Measurements from ENCODE around the gene BCL2.

Gene BCL2

DNA sequence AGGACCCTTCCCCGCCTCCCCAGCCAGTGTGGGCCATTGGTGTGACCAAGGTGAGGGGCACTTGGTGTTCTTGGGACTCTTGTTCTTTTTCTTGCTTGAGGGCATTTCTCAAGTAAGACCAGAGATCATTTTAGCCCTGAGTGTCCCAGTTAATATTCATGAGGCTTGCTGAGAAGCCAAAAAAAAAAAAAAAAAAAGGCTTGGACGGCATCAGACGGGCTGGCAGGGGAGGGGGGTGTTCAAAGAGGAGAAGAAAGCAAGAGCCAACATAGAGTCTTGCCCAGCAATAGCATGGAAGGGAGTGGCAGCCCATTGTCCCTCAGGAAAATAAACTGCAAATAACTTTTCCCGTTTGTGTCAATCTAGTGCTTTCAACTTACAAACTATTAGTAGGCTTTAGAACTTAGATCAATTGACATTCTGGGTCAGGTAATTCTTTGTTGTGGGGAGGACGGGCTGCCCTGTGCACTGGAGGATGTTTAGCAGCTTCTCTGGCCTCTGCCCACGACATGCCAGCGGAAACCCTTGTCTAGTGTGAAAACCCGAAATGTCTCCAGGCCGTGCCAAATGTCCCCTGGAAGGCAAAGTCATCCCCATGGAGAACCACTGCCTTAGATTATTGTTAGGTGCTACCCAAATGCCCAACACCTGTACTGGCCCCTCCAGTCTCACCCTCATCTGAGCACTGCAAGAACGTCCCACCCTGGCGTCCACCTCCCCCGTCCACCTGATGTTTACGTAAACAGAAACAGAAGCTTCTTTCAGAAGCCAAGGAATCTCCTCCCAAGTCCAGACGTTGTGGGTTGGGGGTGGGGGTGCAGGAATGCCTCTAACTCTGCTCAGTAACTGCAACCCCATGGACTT lies 163.4 kb downstream of the BCL2 start:
- no peak for DNase-seq (ENCODE audit: low read depth)

DNA sequence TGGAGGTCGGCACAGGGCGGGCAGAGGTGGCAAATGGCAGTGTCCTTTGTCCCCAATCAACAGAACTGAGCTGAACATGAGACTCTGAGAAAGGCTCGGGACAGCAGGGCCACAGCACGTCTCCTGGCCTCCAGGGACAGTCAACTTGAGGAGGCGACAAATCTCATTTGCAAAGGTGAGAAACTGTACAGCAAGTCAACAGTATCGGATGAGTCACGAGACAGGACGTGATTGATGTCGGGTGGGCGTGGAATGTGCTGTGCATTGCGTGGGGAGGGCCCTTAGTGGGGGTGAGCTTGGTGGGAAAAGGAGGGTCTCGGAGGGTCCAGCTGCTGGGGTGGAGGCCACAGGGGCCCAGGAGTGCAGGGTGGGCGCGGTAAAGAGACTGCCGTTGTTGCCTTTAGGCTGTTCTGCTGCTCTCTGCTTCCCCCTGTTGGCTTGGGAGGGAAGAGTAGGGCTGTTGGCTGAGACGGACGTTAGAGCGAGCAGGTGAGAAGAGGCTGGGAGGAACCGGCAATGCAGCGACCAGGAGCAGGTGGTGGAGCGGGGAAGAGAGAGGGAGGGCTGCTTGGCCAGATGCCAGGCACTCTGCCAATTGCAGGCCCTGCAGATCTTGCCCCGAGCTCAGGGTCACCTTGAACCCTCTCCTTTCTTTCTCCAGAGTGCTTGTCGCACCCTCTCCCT lies 164.3 kb downstream of the BCL2 start:
- no peak for DNase-seq (ENCODE audit: low read depth)

DNA sequence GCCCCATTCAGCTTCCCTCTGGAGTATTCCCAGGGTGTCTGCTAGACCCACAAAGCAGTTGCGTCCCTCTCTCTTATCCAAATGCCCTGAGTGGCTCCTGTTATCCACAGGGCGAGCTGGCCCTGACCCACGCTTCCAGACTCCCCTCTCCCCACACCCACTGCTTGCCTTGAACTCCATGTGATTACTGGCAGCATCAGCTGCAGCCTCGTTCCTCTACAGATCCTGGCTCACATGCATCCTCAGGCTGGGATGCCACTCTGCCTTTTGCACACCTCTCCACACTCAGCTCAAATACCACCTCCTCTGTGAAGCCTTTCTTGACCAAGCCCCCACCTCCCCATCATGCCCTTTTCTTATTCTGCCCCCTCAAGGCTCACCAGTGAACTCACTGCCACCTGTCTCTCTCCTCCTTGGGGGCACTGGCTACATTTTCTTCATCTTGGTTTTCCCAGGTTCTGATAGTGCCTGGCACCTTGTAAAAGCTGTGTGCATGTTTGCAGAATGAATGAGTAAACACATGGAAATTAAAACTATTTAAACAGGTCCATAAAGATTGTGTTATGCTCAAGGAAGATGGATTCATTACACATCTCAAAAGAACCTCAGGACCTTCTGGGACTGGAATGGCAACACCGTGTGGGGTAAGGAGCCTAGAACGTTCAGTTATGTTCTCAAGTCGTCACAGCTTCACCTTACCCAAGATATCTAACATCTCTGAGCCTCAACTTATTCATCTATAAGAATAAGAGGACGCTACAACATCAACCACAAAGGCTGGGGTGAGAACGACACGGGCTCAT lies 165.0 kb downstream of the BCL2 start:
- DNase-seq (ENCODE audit: low read depth): no peak

DNA sequence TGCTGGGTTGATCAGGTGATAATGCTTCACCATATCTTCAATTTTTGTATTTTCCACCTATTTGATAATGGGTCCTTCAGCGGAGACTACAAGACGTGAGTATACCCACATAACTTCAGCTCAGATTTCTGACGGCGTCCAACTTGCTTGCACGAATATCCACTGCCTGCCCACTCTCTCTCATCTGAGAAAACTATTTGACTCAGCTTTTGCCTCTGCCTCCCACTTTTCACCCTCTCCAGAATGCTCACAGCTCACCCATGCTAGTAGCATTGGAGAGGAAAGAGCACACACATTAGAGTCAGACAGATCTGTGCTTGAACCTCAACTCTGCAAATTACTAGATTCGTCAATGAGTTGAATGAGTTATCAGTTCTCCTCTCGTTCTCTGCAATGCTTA lies 166.8 kb downstream of the BCL2 start:
- DNase-seq (ENCODE audit: low read depth): no peak

DNA sequence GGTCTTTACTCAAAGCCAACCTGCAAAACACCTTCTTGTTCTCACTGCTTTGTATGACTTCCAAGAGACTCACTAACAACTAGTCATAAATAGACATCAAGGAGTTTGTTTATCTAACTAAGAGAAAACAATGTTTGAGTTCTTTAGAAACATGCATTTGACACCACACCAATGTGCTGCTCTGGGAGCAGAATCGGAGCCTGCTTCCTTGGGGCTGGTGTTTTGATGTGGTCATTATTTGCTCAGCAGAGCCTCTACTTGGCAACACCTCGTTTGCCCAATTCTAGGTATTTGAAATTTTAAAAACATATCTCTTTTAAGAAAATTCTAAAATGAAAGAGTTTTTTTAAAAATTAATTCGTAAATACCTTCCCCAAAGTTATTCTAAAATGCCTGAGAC lies 167.5 kb downstream of the BCL2 start:
- DNase-seq (ENCODE audit: low read depth): no peak

DNA sequence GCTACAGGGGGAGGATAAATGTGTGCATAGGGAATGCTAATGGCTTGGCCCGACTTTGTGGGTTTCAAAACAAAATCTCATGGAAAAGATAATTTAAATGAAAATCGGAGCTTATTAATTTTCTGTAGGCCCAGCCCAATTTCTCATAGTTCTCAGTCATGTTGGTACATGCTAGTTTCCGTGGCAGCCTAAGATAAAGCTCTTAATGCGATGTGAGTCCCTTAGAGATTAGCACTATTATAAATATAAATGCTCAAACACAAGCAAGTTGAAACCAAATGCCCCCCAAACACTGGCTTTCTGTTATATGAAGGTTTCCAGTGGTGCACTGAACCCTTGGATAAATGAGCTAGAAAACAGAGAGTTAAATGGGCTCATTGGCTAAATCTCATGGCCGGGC lies 168.0 kb downstream of the BCL2 start:
- DNase-seq (ENCODE audit: low read depth): no peak

DNA sequence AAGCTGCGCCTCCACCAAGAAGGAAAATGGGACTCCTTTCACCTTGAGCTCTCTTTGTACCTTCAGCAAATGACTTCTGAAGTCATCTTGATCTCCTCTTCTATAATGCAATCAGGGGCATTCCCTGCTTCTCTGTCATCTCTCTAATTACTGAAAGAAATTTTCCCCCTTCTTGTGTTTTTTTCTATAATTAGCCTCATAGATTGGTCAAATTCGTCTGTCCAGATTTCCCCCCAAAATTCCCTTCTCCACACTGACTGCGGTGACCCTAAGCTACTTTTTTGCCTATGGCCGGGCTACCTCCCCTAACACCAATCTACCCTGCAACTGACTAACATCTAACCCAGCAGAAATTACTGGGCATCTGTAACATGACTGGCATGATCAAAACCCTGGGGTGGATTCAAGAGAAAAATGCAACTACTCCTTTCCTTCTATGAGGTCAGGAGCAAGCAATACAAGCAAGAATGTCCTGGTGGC lies 168.6 kb downstream of the BCL2 start:
- no peak for DNase-seq (ENCODE audit: low read depth)

DNA sequence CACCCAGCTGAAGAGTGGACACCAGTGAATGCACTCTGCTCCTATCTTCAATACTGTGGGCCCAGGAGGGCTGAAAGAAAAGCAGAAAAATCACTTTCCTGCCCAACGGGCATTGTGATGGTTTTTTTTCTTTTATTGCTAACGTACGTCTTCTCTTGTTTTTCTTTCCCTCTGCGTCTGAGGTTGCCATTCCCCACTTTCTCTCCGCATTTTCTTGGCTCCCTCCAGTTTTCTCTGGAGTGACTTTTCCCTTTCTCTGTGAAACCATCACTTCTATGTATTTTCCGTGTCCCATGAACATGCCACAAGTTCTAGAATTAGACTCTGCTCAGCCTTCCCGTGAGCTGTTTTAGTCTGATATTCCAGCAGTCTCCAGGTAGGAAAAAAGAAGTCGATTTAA lies 169.2 kb downstream of the BCL2 start:
- DNase-seq (ENCODE audit: low read depth): no peak

DNA sequence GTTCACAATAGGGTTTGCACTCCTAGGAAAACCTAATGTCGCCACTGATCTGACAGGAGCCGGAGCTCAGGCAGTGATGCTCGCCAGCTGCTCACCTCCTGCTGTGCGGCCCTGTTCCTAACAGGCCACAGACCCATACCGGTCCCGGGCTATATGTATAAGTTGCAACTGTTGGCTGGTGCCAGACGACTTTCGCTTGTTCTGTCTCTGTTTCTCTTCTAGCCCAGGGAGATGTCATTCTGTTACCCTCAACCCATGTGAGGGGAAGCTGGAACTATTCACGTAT lies 170.3 kb downstream of the BCL2 start:
- DNase-seq (ENCODE audit: low read depth): no peak

DNA sequence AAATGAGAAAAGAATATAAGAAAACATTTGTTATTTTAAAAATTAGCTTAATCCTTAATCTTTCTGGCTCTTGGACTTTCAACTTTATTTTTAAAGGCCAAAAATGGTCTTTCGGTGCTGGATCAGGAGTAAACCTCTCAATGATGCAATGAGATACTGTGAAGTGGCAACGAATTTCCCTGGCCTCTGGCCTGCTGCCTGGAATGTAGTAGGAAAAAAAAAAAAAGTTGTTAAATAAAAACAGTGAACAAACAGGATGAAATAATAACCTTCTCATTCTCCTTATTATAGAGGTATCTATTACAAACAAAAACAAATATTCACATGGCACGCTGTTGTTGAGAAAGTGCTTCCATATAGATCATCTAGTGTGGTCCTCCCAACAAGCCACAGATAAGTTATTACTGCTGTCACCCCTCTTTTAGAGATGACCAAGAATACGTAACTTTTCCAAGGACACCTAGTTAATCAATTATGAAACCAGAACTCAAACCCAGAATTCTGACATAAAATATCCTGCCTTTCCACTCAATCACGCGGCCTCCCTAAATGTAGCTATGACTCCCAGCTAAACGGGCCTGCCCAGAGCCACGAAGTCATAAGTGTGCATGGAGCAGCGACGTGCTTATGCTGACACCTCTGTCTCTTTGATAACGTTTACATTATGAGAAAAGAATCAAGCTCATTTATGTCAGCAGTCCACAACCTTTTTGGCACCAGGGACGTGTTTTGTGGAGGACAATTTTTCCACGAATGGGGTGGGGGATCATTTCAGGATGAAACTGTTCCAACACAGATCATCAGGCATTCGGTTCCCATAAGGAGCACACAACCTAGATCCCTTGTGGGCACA lies 170.9 kb downstream of the BCL2 start:
- DNase-seq (ENCODE audit: low read depth): no peak

DNA sequence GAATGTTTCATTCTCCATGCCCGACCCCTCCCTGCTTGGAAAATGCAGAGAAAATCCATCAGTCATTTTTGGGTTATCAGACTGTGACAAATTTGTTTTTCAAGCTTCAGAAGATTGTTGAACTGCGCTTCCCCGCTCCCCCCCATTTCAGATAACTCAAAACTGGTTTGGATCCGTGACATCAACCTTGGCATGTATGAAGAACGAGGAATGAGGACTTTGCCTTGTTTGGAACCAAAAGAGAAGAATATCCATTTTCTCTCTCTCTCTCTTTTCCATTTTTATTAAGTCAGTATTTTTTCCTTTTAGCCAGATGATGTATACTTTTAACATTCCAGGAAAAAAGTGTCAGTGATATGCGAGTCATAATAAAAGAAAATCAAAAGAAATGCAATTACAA lies 171.6 kb downstream of the BCL2 start:
- no peak for DNase-seq (ENCODE audit: low read depth)

DNA sequence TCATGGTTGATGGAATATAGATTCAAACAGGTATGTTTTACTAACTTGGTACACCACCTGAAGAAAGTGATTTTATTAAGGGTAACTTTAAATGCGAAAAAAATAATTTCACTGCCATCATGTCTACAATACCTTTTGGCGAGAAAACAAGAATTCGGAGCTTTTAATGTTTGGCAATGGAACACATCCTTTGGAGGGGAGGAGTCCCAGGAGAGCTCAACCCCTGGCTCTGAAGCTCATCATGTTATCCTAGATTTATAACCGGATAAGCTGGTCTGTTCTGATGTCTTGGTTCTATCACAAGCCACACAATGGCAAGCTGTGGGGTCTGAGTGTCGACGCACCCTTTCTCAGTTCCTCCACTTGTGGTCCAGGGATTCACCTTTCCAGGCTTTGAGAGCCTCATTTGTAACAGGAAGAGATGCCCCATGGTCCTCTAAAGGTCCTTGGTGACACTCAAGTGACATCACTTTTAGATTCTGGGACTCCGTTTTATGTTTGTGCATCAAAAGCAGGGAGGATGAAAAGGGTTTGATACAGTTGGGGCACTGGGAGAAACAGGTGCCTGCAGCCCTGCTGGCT lies 172.7 kb downstream of the BCL2 start:
- no peak for DNase-seq (ENCODE audit: low read depth)

DNA sequence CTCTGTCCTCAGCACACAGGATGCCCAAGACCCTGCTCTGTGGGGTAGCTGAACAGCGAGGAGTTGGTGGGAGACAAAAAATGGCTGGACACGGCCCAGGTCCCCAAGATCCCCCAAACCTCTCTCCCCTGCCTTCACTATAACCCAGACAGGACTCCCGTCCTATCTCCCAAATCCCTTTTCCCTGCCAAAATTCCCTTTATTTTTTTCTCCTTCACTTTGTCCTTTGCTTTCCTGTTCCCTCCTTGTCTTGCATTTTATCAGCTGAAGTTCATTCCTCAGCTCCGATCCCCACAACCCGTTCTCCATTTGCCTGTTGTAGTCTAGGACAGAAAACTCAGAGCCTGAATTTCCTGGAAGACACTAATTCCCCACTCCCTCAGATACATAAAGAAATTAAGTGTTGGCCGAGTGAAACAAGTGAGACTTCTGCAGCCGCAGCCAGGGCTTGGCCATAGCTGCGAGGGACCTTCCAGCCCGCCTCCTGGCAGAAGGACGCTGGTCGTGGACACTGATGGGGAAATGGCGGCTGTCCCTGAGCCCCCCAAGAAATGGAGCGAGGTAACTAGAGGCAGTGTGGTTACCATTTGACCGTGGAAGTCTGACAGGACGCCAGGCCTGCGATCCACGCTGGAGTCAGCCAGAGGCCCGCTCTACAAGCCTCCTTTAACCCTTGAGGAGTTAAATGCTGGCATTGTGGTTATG lies 173.6 kb downstream of the BCL2 start:
- DNase-seq (ENCODE audit: low read depth): no peak

DNA sequence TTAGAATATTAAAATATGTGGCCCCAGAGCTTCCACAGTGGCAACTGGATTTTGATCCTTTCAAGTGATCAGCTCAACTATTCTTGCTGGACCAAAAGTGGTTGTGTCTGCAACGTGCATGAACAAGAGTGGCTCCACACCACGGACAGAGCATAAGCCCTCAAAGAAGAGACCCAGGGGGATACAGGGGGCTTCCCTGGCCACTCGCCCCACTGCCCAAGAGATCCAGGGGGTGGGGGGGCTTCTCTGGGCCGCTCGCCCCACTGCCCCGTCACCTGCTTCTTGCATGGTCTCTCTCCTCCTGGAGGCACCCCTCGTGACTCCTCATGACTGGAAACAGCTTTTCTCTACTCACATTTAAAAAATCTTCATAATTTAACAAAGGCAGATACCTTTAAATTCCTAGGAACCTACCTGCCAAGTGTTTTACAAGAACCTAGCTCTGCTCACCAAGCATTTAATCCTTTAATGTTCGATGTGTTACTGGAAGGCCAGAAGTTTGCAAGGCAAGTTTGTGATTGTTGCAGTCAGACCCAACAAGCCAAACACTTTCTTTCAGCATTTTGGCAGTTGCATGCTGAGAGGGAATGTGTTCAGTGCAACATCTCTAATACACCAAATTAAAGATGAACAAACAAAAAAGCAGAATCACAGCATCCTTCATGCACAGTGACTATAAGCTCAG lies 174.3 kb downstream of the BCL2 start:
- no peak for DNase-seq (ENCODE audit: low read depth)

DNA sequence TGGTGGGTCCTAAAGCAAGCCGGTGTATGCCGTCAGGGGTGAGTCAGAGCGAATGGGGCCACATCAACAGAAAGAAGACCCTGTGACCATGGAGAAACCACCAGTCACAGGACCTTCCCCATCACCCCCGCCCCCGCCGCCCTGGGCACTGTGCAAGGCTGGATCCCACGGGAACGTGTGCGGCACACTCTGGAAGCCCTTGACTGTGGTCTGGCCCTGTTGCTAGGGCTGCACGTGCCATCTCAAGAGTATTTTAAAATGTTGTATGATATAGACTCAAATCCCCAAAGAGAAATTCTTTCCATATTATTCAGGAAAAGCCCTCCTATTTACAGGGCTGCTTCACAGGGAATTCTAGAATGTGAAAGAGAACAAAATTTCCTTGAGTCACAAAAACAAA lies 174.8 kb downstream of the BCL2 start:
- DNase-seq (ENCODE audit: low read depth): no peak

DNA sequence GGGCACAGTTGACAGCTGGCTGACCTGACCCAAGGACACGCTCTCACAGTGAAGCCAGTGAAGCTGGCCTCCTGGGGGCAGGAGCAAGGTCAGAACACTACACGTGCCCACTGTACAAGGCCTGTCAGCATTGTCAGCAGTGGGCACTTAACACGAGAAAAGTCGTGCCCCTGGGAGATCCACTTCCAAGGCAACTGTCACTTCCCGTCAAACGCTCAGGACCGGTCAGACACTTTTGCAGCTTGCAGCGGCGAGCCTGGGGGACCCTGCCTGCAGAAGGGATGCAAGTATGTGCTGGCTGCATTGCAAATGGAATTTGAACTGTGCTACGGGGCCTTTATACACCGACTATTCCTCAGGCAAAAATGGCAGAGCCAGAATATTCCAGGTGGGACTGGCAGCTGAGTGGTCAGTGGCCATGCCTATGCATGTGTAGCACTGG lies 176.2 kb downstream of the BCL2 start:
- no peak for DNase-seq (ENCODE audit: low read depth)

DNA sequence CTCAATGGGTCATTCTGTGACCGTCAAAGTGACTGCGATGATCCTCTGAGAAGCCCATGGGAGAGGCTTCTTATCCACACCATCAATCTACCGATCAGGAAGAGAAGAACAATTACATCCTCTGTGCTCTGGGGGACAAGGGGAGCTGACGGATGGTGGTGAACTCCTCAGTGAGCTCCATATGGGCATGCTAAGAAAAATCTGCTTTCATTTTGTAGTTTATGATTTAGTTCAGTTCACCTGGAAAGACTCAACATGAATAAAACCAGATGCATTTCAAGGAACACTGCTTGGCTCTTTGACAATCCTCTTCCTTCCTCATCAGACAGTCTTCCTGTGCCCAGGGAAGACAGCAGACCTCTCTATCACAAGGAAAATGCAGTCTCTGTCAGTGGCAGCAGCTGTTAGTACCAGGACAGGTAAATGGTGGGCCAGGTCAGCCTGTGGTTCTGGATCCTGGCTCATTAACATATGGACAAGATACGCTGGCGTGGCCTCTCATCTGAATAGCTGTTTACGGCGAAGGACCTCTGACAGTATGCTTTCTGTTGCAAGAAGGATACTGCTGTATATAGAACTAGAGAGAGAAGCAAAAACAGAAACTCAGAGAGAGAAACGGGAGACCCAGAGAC lies 176.9 kb downstream of the BCL2 start:
- DNase-seq (ENCODE audit: low read depth): no peak

DNA sequence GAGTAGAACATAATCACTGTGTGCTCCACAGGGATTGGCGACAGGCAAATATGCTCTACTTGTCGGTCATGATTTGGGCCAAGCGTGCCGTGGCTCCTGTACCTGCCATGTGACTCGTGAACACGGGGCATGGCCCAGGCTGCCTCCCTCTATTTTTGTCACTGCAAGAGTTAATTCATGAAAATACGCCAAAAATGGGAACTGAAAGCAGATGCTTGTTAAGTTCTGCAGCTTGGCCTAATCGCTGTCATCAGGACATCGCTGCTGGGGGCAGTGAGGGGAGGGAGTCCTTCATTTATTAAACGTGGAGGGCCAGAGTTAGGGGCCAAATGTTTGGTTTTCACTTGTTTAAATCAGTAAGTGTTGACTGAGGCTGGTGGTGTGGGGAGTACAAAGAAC lies 177.8 kb downstream of the BCL2 start:
- no peak for DNase-seq (ENCODE audit: low read depth)

DNA sequence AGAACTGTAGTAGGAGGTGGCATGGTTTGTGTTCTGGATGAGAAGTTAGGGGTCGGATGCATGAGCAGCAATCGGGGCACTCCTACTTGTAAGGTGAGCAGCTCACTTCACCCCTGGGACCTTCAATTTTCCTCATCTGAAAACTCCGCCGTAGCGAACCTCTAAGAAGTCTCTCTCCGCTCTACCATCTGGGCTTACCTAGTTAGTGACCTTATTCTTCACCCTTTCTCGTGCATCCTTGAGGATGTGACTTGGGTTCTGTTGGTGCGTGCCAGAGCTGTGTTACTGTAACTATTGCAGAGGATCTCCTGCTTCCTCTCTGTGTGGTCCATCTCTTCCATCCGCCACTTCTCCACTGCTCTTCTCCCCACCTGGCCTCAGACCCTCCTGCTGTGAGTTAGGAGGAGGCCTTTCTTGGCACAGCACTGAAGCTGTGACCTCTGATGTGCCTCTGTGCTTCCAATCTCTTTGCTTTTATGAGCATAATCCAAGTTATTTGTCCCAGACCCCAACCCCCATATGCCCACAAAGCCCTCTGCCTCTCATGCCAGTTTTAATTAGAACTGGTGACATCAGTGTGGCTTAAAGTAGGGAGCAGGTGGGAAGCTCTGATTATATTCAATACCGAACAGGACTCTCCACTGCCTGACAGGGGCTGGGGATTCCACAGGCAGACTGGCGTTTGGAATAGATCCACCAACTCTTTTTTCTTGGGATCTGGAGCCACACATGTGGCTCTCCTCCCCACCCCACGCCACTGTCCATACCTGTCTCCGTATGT lies 178.4 kb downstream of the BCL2 start:
- no peak for DNase-seq (ENCODE audit: low read depth)
